B cell (primary cell): Measurements from ENCODE around the gene CEP68. TPM values are rescaled to one million over a fixed set of nuclear protein-coding genes. Genes with fewer than 3 reads are reported as not detected.
A peak's percentile ranks its signal among the peaks of the same experiment; 100 is the strongest.

ENCODE experiments used
- ATAC-seq: fragments of 200-7000 bp; cut with Tn5 transposase; one replicate; pipeline ENCODE4 v1.10.0; 2021; ENCODE audit warnings: low read depth, mild to moderate bottlenecking, moderate number of reproducible peaks, moderate library complexity
- CTCF ChIA-PET: fragments of 350-600 bp; sonication (Branson Sonifier 250); formaldehyde crosslinking; loops from one replicate; lab custom pipeline; 2021; ENCODE audit warnings: antibody characterized with exemption, inconsistent platforms; lab: Charles Lee
- POLR2A ChIA-PET: fragments of 350-600 bp; sonication (Branson Sonifier 250); formaldehyde crosslinking; loops from one replicate; lab custom pipeline; 2021; ENCODE audit warnings: antibody characterized with exemption; lab: Charles Lee
- DNase-seq: peaks from one replicate; pipeline ENCODE4 v3.0.0; 2013
- H2AFZ ChIP-seq: 2 replicates; pipeline ENCODE4 v1.6.1; 2012; ENCODE audit warnings: mild to moderate bottlenecking, low read depth, low read length; ENCODE audit not compliant: insufficient read depth, poor library complexity, severe bottlenecking
- H3K27ac ChIP-seq, 2 donors: 1 replicate in 1 of 2; 2 replicates in 1 of 2; pipeline ENCODE4 v1.5.1; 2012 to 2013; ENCODE audit warnings: low read length in 2 of 2, mild to moderate bottlenecking in 2 of 2, moderate library complexity in 1 of 2
- H3K27me3 ChIP-seq, 4 experiments: fragments of 200-600 bp in 1 of 4; sonication (generic) in 1 of 4; replicated peaks in 1 of 4; 1 replicate in 2 of 4; 2 replicates in 2 of 4; pipeline versions ENCODE4 v1.6.1 to v1.7.0; 2013 to 2016; ENCODE audit warnings: low read length in 3 of 4, mild to moderate bottlenecking in 2 of 4, mixed read lengths in 1 of 4, moderate library complexity in 1 of 4; ENCODE audit not compliant: insufficient read depth in 4 of 4, control insufficient read depth in 3 of 4; ENCODE audit errors: control extremely low read depth in 1 of 4
- H3K36me3 ChIP-seq, 2 experiments: replicated peaks in 1 of 2; 1 replicate in 1 of 2; 2 replicates in 1 of 2; pipeline versions ENCODE4 v1.6.1 to v1.7.1; 2013; ENCODE audit warnings: low read length in 1 of 2; ENCODE audit not compliant: insufficient read depth in 2 of 2, control insufficient read depth in 1 of 2; ENCODE audit errors: control extremely low read depth in 1 of 2, extremely low read depth in 1 of 2
- H3K4me1 ChIP-seq, 2 donors: fragments of 200-600 bp in 1 of 2; sonication (generic) in 1 of 2; 1 replicate in 1 of 2; 2 replicates in 1 of 2; pipeline versions ENCODE4 v1.5.1 to v1.6.1; 2013 to 2017; ENCODE audit warnings: low read length in 2 of 2; ENCODE audit not compliant: control insufficient read depth in 2 of 2, insufficient read depth in 2 of 2
- H3K4me2 ChIP-seq: replicated peaks from 2 replicates; pipeline ENCODE3; 2012; ENCODE audit warnings: mild to moderate bottlenecking, low read depth, low read length; ENCODE audit not compliant: poor library complexity, severe bottlenecking
- H3K4me3 ChIP-seq, 5 experiments: fragments of 200-600 bp in 1 of 5; sonication (generic) in 1 of 5; 1 replicate in 3 of 5; 2 replicates in 2 of 5; pipeline versions ENCODE4 v1.5.1 to v1.7.0; 2011 to 2016; ENCODE audit warnings: low read length in 4 of 5, mild to moderate bottlenecking in 4 of 5, low read depth in 2 of 5, control low read depth in 1 of 5, moderate library complexity in 1 of 5; ENCODE audit not compliant: insufficient read depth in 1 of 5; ENCODE audit errors: control extremely low read depth in 1 of 5, extremely low read depth in 1 of 5
- H3K79me2 ChIP-seq: fragments of 200-600 bp; sonication (generic); one replicate; pipeline ENCODE4 v1.6.0; 2016; ENCODE audit warnings: low read length; ENCODE audit not compliant: control insufficient read depth, insufficient read depth
- H3K9ac ChIP-seq: fragments of 200-600 bp; sonication (generic); 2 replicates; pipeline ENCODE4 v1.6.1; 2017; ENCODE audit warnings: mild to moderate bottlenecking, low read length, moderate library complexity
- H3K9me3 ChIP-seq, 3 donors: one replicate each; pipeline versions ENCODE4 v1.6.1 to v1.7.1; 2013; ENCODE audit warnings: low read length in 2 of 3; ENCODE audit not compliant: control insufficient read depth in 2 of 3, insufficient read depth in 1 of 3; ENCODE audit errors: control extremely low read depth in 1 of 3
- H4K20me1 ChIP-seq: 2 replicates; pipeline ENCODE4 v1.6.0; 2012; ENCODE audit warnings: mild to moderate bottlenecking, low read length; ENCODE audit not compliant: insufficient read depth, control insufficient read depth, poor library complexity, severe bottlenecking
- H3K27ac Mint-ChIP-seq: one replicate; pipeline ENCODE4 v1.8.0; 2021; ENCODE audit warnings: mixed read lengths
- H3K27me3 Mint-ChIP-seq: one replicate; pipeline ENCODE4 v1.8.0; 2021; ENCODE audit warnings: mixed read lengths
- H3K4me1 Mint-ChIP-seq: one replicate; pipeline ENCODE4 v1.8.0; 2021; ENCODE audit warnings: mixed read lengths
- H3K4me3 Mint-ChIP-seq: one replicate; pipeline ENCODE4 v1.8.0; 2021; ENCODE audit warnings: mixed read lengths
- H3K9me3 Mint-ChIP-seq: one replicate; pipeline ENCODE4 v1.8.0; 2022; ENCODE audit warnings: mixed read lengths; ENCODE audit not compliant: insufficient read depth
- EZH2 ChIP-seq: IDR thresholded peaks from 2 replicates; pipeline ENCODE4 v1.6.1; 2012; ENCODE audit warnings: borderline replicate concordance, low read depth, mild to moderate bottlenecking, moderate library complexity, low read length; ENCODE audit not compliant: insufficient read depth, poor library complexity, severe bottlenecking
- WGBS: methylation state at CpG from one replicate; pipeline ENCODE4 v1.1.5; 2013; ENCODE audit warnings: missing lambda C conversion rate; ENCODE audit not compliant: insufficient coverage; 5-methylcytosine and 5-hydroxymethylcytosine counted together
- intact Hi-C: fragments of 100-400 bp; cut with micrococcal nuclease; formaldehyde crosslinking; loops from one replicate; pipeline ENCODE4 v1.10.0; 2022
- polyA plus RNA-seq: library from polyadenylated mRNA; depleted of rRNA; stranded (reverse); fragments of >200 nt; gene quantifications from 2 replicates; pipeline ENCODE4 v1.2.3, GENCODE V29; 2012
- total RNA-seq, 2 donors: library from RNA; stranded (reverse); fragments of 120-200 nt in 1 of 2; gene quantifications; 1 replicate in 1 of 2; 2 replicates in 1 of 2; pipeline versions ENCODE4 v1.2.3 to v1.2.4, GENCODE V29; 2013 to 2022
- TF ChIP-seq, protein P1 (sequence below): fragments of 200-600 bp; IDR thresholded peaks from one replicate; pipeline ENCODE4 v1.8.0; 2022; ENCODE audit warnings: antibody characterized with exemption, mild to moderate bottlenecking

CEP68 gene
- total and polyA plus RNA-seq, 2 donors (not counting 1 experiment from before 2014, with no cell fraction given): 11.0 to 32.0 TPM

GRCh38 chr2:65035351-65035943 lies 20.8 kb upstream of the CEP68 start:
- no peak for DNase-seq
- WGBS: no CpG with 5 or more reads among the region's 6 CpGs
- POLR2A ChIA-PET: interaction anchor here (0.6 kb wide), 1 partner anchor 12 kb away, joined by 19 read pairs; no protein-coding TSS in a partner anchor
- TF ChIP-seq, protein P1, sequence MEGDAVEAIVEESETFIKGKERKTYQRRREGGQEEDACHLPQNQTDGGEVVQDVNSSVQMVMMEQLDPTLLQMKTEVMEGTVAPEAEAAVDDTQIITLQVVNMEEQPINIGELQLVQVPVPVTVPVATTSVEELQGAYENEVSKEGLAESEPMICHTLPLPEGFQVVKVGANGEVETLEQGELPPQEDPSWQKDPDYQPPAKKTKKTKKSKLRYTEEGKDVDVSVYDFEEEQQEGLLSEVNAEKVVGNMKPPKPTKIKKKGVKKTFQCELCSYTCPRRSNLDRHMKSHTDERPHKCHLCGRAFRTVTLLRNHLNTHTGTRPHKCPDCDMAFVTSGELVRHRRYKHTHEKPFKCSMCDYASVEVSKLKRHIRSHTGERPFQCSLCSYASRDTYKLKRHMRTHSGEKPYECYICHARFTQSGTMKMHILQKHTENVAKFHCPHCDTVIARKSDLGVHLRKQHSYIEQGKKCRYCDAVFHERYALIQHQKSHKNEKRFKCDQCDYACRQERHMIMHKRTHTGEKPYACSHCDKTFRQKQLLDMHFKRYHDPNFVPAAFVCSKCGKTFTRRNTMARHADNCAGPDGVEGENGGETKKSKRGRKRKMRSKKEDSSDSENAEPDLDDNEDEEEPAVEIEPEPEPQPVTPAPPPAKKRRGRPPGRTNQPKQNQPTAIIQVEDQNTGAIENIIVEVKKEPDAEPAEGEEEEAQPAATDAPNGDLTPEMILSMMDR: no peak
- TF ChIP-seq EZH2: no peak
- peaks cover 66% of the 10 kb centered on the region for H3K79me2 ChIP-seq
- no peak for ATAC-seq
- H3K9ac ChIP-seq: no peak overlapping the region
- H3K4me3 ChIP-seq: no peak overlapping the region
- H3K4me2 ChIP-seq: no peak overlapping the region
- Mint-ChIP-seq H3K27ac (no peak overlapping the region), H3K27me3 (no peaks in the 10 kb centered on the region), H3K9me3 (no peaks in the 10 kb centered on the region), H3K4me3 (no peak overlapping the region), H3K4me1 (peaks cover 38% of the 10 kb centered on the region)
- H3K27me3 ChIP-seq: no peaks in the 10 kb centered on the region
- H2AFZ ChIP-seq: no peak overlapping the region
- H3K27ac ChIP-seq: no peak overlapping the region
- H3K36me3 ChIP-seq: peaks cover 2 to 39% of the 10 kb centered on the region in 2 experiments
- CTCF ChIA-PET: interaction anchor here (0.5 to 20.2 kb wide), 5 partner anchors 8 to 453 kb away, joined by 3 to 360 read pairs (median 4); no protein-coding TSS in a partner anchor
- peaks cover 29 to 34% of the 10 kb centered on the region in 2 donors for H3K4me1 ChIP-seq
- no peaks in the 10 kb centered on the region for H4K20me1 ChIP-seq
- no peaks in the 10 kb centered on the region for H3K9me3 ChIP-seq
- intact Hi-C loops: no loop called here

DNA sequence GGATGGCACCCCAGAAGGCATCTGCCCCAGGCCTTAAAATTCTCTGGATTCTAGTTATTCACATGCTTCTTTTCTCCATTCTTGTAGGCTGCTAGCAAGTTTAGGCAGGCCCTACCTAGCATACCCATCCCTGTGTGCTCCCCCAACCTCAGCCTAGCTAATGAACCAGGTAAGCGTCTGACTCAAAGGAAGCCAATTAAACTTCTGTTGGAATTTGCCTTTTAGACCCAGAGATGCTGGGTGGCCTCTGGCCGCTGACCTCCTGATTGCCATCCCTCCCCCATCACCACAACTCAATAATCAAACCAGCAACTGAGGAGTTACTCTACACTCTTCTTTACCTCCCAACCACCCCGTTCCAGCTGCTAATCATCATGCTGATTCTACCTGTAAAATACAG lies 19.0 kb upstream of the CEP68 start:
- H3K27ac Mint-ChIP-seq: peak overlapping the region; percentile 10
- no peaks in the 10 kb centered on the region for H3K27me3 Mint-ChIP-seq
- Histone ChIP-seq H3K27ac (no peak overlapping the region), H3K9ac (no peak overlapping the region), H3K36me3 (peaks cover 4 to 41% of the 10 kb centered on the region in 2 experiments), H4K20me1 (peaks cover 5% of the 10 kb centered on the region), H3K79me2 (peaks cover 76% of the 10 kb centered on the region), H3K9me3 (no peaks in the 10 kb centered on the region), H2AFZ (no peak overlapping the region), H3K4me1 (peaks cover 15 to 19% of the 10 kb centered on the region in 2 donors), H3K4me2 (no peak overlapping the region), H3K27me3 (no peaks in the 10 kb centered on the region), H3K4me3 (no peak overlapping the region)
- no peak for DNase-seq
- WGBS: 92% methylated on average over 3 of the region's 3 CpGs
- ATAC-seq: no peak
- TF ChIP-seq, protein P1: no peak
- ChIA-PET CTCF (interaction anchor here (1.0 to 20.2 kb wide), 4 partner anchors 20 to 132 kb away, joined by 3 to 360 read pairs (median 6); no protein-coding TSS in a partner anchor), POLR2A (no interaction called here)
- intact Hi-C loops: no loop called here
- no peak overlapping the region for H3K4me3 Mint-ChIP-seq
- H3K4me1 Mint-ChIP-seq: peaks cover 27% of the 10 kb centered on the region
- no peaks in the 10 kb centered on the region for H3K9me3 Mint-ChIP-seq
